Stimulated activated CD8-positive, alpha-beta memory T cell treated with anti-CD3 and anti-CD28 coated beads, Interleukin-15, amount 100 ng/mL, for 1 hour (primary cell): ENCODE measurements around the gene EXD1.
"Not testable (repeated sequence)": the region's sequence is repeated elsewhere in the genome, so short reads cannot be mapped to it uniquely, and the experiment has no call there.

Experiments
- DNase-seq: peaks from one replicate; pipeline ENCODE4 v3.0.0-alpha.2; 2020; ENCODE audit warnings: low read depth

Gene EXD1, protein sequence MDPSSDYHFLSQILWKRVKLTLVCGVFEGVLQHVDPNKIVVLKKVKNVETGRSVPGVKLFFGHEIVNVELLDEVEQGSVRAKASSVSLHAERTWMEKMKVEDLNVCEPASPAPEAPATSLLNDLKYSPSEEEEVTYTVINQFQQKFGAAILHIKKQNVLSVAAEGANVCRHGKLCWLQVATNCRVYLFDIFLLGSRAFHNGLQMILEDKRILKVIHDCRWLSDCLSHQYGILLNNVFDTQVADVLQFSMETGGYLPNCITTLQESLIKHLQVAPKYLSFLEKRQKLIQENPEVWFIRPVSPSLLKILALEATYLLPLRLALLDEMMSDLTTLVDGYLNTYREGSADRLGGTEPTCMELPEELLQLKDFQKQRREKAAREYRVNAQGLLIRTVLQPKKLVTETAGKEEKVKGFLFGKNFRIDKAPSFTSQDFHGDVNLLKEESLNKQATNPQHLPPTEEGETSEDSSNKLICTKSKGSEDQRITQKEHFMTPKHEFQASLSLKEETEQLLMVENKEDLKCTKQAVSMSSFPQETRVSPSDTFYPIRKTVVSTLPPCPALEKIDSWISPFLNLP

DNA sequence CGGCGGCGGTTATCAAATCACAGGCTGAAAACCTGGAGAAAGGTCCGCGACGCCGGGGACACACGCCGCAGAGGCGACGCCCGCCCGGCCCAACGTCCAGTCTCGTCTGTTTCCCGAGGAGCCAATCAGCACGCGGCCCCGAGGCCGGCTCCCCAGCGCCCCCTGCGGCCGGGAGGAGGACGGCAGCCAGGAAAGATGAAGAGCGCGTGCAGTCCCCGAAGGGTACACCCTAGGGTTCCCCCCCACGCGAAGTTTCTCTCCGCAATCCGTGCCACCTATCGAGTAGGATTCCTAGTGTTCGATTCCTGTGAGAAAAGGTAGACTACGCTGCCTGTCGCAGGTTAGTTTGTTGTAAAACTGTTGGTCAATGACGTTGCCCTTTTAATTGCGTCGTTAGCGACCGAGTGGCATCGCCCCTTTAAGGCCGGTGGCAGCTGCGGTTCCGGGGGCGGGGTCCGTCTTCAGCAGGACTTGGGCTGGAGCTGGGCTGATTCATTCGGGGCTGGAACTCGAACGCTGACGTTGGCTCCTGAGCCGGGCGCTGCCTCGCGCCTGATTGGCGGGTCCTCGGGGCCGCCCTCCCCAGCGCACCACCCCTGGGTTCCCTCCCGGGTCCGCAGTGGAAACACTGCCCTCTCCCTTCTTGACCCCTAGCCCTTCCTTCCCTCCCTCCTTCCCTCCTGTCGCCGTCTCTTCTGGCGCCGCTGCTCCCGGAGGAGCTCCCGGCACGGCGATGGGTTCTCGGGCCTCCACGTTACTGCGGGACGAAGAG is at the start of gene EXD1, which contains the start of gene CHP1:
EXD1 (minus strand) TSS at position 108 of the 772 bp plus-strand sequence. CDS start 4,182 bp downstream, outside the sequence.
CHP1 (plus strand) TSS at position 619 of the 772 bp plus-strand sequence; CDS start at position 734, 115 bp downstream.
- peak; percentile 94 for DNase-seq

DNA sequence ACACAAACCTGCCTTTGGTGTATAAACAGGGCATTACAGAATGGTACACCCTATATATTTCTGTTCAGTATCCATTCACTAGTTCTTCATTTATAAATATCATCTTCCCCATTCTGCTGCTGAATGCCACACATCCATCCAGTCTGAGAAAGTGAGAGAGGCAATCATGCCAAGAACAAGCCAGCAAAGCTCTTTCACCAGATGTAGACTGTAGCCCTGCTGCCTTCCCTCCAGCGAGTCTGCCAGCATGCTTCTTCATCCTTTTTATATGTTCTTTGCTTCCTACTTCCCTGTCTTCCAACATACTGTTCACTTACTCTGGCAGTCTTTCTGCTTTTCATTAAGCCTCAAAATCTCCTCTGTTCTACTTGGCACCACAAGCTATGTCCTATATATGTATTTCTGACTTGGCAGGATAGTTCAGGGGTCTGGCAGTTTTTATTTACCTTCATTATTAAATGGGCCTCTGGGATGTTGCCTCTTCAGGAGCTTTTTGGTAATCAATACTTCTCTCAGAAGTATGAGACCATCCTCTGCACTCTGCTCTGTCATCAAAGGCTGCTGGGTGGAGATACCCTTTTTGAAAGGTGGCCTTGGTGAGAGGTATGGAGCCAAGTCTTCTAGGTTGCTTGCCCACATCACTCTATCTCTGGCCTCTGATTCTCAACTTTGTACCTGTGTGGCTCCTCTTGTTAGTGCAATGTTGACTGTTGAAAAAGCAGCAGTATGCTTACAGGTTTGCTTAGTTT is 49.2 kb upstream of the EXD1 start:
- DNase-seq: no peak

DNA sequence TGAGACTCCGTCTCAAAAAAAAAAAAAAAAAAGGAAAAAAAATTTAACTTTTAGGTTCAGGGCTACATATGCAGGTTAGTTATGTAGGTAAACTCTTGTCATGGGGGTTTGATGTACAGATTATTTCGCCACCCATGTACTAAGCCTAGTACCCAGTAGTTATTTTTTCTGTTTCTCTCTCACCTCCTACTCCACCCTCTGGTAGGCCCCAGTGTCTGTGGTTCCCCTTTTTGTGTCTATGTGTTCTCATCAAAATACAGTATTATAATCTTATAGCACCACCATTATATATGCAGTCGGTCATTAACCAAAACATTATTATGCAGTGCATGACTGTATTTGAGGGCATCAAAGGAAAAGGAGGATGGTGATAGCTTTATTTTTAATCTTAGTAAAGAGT is 47.8 kb upstream of the EXD1 start:
- no peak for DNase-seq

DNA sequence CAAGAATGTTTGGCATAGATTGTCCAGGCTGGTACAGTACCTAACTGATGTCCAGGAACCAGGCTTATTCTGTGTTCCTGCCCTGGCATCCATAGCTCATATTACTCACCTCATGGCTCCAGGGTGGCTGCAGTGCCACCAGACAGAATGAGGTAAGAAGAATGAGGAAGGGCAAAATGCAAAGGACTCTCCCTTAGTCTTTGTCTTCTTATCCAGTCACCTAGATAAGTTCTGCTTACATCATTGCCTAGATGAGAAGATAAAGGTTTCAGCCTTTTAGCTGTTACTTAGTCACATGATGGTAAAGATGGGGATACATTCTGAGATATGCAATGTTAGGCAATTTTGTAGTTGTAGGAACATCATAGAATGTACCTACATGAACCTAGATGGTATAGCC is 46.3 kb upstream of the EXD1 start:
- DNase-seq: no peak

DNA sequence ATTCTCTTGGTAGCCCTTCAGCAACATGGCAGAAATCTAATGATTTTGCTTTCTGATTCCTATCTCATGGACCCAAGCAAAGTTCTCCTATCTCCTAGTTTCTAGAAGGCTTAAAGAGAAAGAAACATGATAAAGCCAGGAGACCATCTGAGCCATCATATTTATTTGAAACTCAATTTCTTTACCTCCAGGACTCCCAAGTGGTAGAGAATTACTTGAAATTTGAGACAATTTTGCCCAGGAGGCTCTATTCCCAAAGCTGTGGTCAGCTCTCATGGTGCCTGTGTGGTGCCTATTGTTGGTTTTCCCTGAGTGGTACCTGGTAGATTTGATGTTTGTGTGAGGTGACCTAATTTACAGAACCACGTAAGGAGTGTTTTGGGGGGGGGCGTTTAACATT is 39.3 kb upstream of the EXD1 start:
- no peak for DNase-seq

DNA sequence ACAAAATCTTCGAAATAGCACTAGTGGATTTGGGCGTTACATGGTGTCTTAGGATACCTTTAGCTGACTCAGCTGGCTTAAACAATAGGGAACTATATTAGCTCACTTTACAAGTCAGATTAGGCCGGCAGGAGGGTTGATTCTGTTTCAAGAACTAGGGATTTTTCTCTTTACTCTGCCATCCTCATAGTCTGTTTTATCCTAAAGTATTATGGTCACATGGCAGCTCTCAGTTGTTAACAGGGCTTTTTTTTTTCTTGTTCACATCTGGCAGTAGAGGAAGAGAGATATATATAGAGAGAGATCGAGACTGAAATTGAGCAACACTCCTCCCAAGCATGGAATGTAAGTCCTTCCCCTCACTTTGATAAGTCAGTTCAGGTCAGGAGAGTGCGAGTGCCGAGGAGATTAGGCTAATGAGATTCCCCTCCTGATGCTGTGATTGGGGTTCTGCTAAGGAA is 33.4 kb upstream of the EXD1 start:
- no peak for DNase-seq

DNA sequence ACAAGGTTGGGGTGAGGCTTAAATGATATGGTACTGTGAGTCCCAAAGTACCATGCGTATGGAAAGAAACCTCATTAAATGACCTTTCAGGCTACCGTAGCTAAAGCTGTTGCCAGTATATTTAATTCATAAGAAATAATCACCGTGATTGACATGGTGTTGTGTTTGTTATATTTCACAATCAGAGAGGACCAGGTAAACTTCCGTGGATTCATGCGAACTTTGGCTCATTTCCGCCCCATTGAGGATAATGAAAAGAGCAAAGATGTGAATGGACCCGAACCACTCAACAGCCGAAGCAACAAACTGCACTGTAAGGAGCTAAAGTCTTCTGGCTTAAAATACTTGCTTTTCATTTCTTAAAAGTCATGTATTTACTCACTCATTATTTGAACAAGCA is 32.0 kb upstream of the EXD1 start:
- DNase-seq: no peak

DNA sequence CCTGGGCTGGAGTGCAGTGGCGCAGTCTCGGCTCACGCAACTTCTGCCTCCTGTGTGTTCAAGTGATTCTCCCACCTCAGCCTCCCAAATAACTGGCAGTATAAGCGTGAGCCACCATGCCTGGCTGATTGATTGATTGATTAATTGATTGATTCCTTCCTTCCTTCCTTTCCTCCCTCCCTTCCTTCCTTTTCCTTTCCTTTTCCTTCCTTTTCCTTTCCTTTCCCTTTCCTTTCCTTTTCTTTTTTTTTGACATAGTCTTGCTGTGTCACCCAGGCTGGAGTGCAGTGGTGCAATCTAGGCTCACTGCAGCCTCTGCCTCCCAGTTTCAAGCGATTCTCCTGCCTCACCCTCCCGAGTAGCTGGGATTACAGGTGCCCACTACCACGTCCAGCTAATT is 30.4 kb upstream of the EXD1 start:
- DNase-seq: not testable (repeated sequence)

DNA sequence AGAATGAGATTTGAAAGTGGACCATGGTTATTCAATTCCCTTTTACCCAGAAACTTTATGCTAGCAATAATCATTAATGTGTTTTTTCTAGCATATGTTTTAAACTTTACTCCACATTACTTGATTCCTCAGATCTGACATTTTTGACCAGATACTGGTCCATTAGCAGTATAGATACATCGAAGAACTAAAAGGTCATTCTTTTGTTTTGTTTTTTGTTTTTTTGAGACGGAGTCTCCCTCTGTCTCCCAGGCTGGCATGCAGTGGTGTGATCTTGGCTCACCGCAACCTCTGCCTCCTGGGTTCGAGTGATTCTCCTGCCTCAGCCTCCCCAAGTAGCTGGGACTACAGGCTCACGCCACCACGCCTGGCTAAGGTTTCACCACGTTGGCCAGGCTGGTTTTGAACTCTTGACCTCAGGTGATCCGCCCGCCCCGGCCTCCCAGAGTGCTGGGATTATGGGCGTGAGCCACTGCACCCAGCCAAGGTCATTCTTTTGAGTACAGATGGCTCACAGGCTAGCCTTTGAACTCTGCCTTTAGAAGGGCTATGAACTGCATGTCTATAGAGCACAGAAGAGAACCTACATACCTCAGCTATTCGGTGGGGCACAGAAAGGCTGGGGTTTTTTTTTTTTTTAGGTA is 29.1 kb upstream of the EXD1 start:
- DNase-seq: no peak

DNA sequence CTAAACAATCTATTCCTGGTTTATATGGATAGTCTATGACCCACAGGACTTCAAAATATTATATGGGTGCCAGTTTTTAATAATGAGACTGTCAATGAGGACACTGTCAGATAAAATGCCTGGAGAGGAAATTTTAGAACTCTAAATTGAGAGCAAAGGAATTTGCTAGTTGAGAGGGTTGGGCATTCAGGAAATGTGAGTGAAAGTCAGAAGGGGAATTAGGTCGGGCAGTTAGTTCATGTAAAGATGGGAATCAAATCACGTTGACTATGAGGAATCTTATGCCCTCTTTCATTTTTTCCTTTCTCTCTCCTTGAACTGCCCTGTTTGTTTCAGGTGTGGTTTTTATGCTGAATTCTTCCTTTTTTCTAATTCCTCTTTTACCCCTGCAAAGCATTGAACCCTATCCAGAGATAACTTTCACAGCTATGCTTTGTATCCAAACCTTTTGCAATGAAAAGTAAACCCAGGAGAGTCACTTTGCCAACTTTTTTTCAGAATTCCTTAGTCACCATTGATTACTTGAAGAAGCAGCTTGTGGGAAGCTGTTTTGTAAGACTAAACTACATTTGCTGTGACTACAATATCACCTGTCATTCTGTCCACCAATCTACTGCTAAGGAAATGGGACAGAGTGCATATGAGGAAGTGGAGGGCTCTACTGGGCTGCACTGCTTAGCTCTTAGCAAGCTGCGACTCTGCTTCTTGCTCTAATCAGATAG is 28.4 kb upstream of the EXD1 start:
- DNase-seq: no peak

DNA sequence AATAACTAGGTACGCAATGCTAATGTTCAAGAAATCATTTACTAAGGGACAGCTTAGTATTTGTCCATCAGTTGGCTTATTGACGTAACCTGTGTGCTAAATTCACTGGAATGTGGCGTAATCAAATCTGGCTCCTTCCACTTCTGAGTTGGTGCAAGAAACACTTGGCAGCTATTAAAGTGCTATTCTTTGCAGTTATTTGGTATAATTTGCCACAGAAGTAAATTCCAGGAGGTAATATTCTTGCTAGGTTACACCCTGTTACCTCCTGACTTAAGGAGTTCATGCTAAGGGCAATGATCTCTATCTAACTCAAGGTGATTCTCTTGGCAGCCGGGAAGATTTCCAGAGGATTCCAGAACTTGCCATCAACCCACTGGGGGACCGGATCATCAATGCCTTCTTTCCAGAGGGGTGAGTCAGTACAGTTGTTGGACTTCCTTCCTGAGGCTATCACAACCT is 26.1 kb upstream of the EXD1 start:
- no peak for DNase-seq

DNA sequence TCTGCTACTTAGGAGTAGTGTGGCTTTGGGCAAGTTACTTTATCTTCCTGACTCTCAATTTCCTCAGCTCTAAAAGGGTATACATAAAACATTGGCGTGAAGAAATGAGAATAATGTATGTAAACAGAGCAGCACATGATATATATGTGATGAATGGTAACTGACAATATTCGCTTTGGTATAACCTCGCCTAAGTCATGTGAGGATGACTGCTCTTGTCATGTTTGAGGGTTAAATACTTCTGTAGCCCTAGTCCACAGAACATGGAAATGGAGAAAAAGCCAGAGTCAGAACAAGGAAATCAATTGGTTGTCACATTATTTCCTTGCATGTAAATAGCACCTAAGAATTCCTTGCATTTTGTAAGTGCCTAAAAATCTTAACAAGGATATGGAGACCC is 25.5 kb upstream of the EXD1 start:
- DNase-seq: no peak

DNA sequence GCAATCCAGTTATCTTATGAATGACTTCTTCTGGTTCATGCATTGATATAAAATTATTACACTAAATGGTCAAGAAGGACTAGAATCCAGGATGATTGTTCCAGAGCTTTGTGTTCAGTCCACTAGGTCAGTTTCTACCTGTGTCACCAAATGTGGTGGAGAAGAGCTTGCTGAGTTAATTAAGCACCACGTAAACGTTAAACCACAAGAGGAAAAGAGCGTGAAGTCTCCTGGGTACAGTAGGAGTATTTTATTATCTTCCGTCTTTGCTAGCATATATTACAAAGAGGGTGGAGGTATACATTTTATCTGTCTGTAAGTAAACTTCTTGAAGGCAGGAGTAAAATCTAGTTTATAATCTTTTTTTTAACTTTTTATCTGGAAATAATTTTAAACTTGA is 24.0 kb upstream of the EXD1 start:
- DNase-seq: no peak

DNA sequence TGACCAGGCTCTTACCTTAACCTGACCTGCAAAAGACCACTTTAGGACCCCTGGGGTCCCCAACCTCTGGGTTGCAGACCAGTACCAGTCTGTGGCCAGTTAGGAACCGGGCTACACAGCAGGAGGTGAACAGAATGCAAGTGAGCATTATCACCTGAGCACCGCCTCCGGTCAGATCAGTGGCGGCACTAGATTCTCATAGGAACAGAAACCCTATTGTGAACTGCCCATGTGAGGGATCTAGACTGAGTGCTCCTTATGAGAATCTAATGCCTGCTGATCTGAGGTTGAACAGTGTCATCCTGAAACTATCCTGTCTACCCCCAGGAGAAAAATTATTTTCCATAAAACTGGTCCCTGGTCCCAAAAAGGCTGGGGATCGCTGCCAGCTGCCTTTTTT is 20.9 kb upstream of the EXD1 start:
- no peak for DNase-seq

DNA sequence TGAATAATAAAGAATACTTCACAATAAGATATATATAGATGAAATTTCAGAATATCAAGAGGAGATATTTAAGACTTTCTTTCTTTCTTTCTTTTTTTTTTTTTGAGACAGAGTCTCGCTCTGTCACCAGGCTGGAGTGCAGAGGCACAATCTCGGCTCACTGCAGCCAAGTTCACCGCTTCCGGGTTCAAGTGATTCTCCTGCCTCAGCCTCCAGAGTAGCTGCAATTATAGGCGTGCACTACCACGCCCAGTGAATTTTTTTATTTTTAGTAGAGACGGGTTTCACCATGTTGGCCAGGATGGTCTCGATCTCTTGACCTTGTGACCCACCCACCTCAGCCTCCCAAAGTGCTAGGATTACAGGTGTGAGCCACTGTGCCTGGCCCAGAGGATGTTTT is 20.2 kb upstream of the EXD1 start:
- not testable (repeated sequence) for DNase-seq

DNA sequence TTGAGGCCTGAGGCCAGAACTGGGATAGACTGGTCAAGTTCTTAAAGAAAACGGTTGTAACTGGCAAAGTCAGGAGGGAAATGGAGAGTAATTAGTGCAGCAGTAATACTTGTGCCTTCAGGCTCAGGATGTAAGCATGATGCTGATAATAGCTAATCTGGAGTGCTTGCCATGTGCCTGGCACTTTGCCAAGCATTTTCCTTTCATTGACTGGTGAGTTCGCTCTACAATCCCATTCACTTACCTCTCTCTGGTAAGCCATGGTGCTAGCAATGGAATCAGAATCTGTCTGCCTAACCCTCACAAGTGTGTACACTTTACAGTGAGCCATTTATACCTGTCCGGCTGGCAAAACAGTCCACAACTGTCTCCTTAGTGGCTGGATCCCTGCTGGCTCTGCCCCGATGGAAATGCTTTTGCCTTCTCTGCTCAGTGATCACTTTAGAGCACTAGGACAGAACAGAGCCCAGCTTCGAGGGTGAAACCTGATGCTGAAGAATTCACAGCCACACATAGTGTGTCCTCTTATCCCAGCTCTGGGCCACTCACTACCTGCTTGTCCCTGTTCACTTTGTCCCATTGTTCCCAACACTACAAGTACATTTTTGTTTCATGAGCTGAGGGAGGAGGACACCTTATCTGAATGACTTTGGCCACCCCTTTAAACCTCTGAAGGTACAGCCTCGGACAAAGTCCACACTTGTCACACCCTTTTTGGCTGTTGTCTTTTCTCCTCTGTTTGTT is 10.8 kb upstream of the EXD1 start:
- DNase-seq: no peak

DNA sequence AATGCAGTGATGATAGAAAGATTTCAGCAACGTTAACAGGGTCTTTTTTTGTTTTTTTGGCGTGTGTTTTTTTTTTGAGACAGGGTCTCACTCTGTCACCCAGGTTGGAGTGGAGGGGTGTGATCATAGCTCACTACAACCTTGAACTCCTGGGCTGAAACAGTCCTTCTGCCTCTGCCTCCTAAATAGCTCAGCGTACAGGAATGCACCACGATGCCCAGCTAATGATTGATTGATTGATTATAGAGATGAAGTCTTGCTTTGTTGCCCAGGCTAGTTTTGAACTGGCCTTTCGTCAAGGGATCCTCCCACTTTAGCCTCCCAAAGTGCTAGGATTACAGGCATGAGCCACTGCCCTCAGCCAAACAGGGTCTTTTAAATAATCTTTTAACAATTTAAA is 7.5 kb upstream of the EXD1 start:
- DNase-seq: no peak

DNA sequence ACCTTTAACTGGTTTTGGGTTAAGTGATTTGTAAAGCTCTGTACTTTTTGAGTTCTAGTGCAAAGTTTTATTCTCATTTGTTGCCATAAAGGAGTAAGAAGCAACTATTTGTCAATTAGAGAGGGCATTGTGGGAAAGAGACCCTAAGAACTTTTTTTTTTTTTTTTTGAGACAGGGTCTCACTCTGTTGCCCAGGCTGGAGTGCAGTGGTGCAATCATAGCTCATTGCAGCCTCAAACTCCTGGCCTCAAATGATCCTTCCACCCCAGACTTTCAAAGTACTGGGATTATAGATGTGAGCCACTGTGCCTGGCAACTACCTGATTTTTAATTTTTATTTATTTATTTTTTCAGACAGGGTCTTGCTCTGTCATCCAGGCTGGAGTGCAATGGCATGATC is 5.4 kb upstream of the EXD1 start:
- no peak for DNase-seq

DNA sequence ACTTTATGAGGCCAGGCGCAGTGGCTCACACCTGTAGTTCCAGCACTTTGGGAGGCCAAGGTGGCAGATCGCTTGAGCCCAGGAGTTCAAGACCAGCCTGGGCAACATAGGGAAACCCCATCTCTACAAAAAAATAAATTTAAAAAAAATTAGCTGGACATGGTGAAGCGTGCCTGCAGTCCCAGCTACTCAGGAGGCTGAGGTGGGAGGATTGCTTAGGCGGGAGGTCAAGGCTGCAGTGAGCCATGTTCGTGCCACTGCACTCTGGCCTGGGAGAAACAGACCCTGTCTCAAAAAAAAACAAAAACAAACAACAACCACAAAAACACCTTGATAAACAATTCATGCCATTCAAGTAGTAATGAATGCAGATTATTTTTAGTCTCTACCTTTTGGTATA is 4.7 kb upstream of the EXD1 start:
- not testable (repeated sequence) for DNase-seq

DNA sequence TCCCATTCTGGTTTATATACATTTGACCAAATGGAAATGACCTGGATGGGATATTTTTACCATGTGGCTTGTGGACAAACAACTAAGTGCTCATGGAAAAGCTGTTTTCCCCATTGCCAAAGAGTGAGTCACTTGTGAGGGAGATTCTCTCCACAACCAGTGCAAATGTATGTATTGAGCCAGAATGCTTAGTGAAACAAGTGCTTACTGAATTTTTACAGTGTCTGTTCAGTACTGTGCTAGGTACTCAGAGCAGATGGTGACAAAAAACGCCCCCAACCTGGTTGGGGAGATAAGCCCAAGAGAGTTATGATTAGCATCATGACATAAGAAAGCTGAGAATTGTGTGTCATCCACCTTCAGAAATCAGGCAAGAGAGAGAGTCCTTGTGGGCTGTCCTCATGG is 2.8 kb upstream of the EXD1 start:
- no peak for DNase-seq
